Nephron (organoid): Measurements from ENCODE around the gene ECHDC3.

Experiments used
- H3K27ac Mint-ChIP-seq, 3 experiments: 2 replicates each; pipeline ENCODE4 v1.8.0; 2020; ENCODE audit warnings: mixed read lengths in 3 of 3, mild to moderate bottlenecking in 2 of 3, moderate library complexity in 1 of 3
- H3K27me3 Mint-ChIP-seq: 2 replicates; pipeline ENCODE4 v1.8.0; 2021; ENCODE audit warnings: low read depth, mild to moderate bottlenecking, moderate library complexity, mixed read lengths
- H3K36me3 Mint-ChIP-seq: 2 replicates; pipeline ENCODE4 v1.8.0; 2020; ENCODE audit warnings: low read depth, mixed read lengths
- H3K4me1 Mint-ChIP-seq: 2 replicates; pipeline ENCODE4 v1.8.0; 2020; ENCODE audit warnings: mixed read lengths
- H3K4me3 Mint-ChIP-seq, 3 experiments: 2 replicates each; pipeline ENCODE4 v1.8.0; 2020; ENCODE audit warnings: mild to moderate bottlenecking in 3 of 3, mixed read lengths in 3 of 3, moderate library complexity in 2 of 3
- H3K9me3 Mint-ChIP-seq: 2 replicates; pipeline ENCODE4 v1.8.0; 2020; ENCODE audit warnings: mixed read lengths
- TF ChIP-seq, protein P1 (sequence below), 3 experiments: fragments of 200-600 bp; sonication (generic); IDR thresholded peaks; one replicate each; pipeline ENCODE4 v1.5.0; 2021; ENCODE audit warnings: antibody characterized with exemption in 3 of 3; ENCODE audit not compliant: unreplicated experiment in 3 of 3

ECHDC3 gene

DNA sequence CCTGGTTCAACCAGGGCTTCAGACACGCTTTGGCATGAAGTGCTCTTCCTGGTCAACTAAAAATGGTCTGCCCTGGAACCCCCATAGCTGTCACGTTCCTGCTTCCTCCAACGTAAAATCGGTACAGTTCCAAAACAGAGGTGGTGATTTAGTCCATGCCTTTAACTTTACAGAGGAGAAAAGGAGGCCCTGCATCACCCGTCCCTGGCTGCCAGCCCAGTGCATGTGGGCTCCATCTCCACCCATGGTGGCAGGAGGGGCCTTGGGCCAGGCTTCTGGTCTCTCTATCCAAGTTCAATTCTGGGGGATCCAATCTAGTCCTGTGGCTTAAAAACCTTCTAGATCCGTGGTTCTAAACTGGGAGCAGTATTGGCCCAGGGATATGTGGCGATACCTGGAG lies 18.7 kb downstream of the ECHDC3 start:
- Mint-ChIP-seq H3K9me3 (no peaks in the 10 kb centered on the region), H3K4me1 (peaks cover 26% of the 10 kb centered on the region), H3K36me3 (no peaks in the 10 kb centered on the region), H3K4me3 (no peak overlapping the region), H3K27me3 (no peaks in the 10 kb centered on the region), H3K27ac (peak overlapping the region in 1 of 3 experiments; percentile 18)
- TF ChIP-seq, protein P1, sequence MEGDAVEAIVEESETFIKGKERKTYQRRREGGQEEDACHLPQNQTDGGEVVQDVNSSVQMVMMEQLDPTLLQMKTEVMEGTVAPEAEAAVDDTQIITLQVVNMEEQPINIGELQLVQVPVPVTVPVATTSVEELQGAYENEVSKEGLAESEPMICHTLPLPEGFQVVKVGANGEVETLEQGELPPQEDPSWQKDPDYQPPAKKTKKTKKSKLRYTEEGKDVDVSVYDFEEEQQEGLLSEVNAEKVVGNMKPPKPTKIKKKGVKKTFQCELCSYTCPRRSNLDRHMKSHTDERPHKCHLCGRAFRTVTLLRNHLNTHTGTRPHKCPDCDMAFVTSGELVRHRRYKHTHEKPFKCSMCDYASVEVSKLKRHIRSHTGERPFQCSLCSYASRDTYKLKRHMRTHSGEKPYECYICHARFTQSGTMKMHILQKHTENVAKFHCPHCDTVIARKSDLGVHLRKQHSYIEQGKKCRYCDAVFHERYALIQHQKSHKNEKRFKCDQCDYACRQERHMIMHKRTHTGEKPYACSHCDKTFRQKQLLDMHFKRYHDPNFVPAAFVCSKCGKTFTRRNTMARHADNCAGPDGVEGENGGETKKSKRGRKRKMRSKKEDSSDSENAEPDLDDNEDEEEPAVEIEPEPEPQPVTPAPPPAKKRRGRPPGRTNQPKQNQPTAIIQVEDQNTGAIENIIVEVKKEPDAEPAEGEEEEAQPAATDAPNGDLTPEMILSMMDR (IDR thresholded peaks at IDR 0.05; ENCODE audit: unreplicated experiment in 3 of 3) = no peak

DNA sequence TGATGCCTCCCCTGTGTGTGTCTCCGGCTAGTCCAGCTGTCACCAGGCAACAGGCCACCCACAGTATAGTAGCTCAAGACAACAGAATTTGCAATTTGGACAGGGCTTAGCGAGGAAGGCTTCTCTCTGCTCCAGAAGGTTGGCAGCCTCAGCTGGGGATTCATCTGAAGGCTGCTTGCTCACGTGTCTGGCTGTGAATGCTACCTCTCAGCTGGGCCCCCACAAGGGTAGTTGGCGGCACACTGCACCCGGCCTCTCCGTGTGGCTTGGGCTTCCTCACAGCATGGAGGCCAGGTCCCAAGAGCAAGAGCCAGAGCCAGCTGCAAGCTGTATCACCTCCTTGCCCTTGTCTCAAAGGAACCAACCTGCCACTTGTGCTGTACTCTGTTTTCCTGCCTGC lies 19.2 kb downstream of the ECHDC3 start:
- Mint-ChIP-seq H3K4me1 (peaks cover 21% of the 10 kb centered on the region), H3K9me3 (no peaks in the 10 kb centered on the region), H3K4me3 (no peak overlapping the region), H3K36me3 (no peaks in the 10 kb centered on the region), H3K27ac (no peak overlapping the region), H3K27me3 (no peaks in the 10 kb centered on the region)
- TF ChIP-seq, protein P1 (IDR thresholded peaks at IDR 0.05; ENCODE audit: unreplicated experiment in 3 of 3) = no peak

DNA sequence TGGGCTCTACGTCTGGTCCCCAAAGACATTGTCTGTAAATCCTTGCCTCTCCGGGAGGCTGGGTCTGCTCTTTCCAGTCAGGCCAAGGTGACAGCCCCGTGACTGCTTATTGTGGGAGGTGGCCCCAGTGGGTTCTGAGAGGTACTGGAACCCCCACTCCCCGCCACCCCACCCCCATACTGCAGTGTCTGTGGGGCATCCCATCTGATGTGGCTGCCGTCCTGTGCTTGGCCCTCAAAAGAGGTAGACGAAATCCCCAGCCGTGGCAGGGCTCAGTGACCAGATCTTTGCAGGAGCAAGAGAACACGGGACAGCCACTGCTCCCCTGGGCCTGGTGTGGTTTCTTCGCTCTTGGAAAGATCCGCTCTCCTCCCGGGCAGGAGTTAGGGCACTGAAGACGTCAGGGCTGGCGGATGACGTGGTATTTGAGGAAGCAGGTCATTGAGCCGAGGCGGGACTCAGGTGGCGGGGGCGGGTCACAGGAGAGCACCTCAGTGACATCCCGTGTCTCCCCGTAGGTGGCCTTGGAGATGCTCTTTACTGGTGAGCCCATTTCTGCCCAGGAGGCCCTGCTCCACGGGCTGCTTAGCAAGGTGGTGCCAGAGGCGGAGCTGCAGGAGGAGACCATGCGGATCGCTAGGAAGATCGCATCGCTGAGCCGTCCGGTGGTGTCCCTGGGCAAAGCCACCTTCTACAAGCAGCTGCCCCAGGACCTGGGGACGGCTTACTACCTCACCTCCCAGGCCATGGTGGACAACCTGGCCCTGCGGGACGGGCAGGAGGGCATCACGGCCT lies 20.7 kb downstream of the ECHDC3 start:
- TF ChIP-seq, protein P1 (IDR thresholded peaks at IDR 0.05; ENCODE audit: unreplicated experiment in 3 of 3) = no peak
- H3K4me3 Mint-ChIP-seq = no peak overlapping the region
- no peaks in the 10 kb centered on the region for H3K27me3 Mint-ChIP-seq
- H3K4me1 Mint-ChIP-seq = peaks cover 9% of the 10 kb centered on the region
- H3K27ac Mint-ChIP-seq = no peak overlapping the region
- no peaks in the 10 kb centered on the region for H3K36me3 Mint-ChIP-seq
- H3K9me3 Mint-ChIP-seq = no peaks in the 10 kb centered on the region

DNA sequence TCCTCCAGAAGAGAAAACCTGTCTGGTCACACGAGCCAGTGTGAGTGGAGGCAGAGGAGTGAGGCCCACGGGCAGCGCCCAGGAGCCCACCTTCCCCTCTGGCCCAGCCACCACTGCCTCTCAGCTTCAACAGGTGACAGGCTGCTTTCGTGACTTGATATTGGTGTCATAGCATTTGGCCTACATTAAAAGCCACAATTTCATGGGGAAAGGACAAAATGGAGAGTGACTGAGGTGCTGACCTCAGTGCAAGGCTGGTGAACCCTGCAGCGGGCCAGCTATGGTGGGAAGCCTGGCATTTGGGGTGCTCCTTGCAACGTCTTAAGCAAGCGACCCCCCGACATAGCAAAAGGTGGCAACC lies 21.3 kb downstream of the ECHDC3 start:
- Mint-ChIP-seq H3K36me3 (no peaks in the 10 kb centered on the region), H3K27me3 (no peaks in the 10 kb centered on the region), H3K9me3 (no peaks in the 10 kb centered on the region), H3K4me1 (peaks cover 4% of the 10 kb centered on the region), H3K4me3 (no peak overlapping the region), H3K27ac (no peak overlapping the region)
- TF ChIP-seq, protein P1 (IDR thresholded peaks at IDR 0.05; ENCODE audit: unreplicated experiment in 3 of 3) = no peak

DNA sequence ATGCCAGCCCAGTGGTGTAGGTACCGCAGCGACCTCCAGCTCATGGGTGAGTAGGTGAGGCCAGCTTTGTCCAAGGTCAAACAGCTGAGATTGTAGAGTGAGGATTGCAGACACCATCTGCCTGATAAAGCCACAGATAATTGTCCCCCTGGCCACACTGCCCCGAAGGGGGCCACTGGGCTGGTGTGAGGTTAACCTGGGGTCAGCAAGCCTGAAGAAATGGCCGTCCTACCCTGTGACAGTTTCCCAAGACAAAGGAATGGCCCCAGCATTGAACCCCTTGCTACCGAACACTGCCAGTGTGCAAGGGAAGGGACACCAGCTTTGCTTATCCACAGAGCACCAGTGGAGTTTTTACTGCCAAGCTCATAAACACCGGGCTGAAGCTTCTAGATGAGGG lies 23.0 kb downstream of the ECHDC3 start:
- no peak overlapping the region for H3K27ac Mint-ChIP-seq
- no peak overlapping the region for H3K4me3 Mint-ChIP-seq
- TF ChIP-seq, protein P1 (IDR thresholded peaks at IDR 0.05; ENCODE audit: unreplicated experiment in 3 of 3) = no peak
- H3K27me3 Mint-ChIP-seq = peaks cover 4% of the 10 kb centered on the region
- no peaks in the 10 kb centered on the region for H3K9me3 Mint-ChIP-seq
- H3K36me3 Mint-ChIP-seq = no peaks in the 10 kb centered on the region
- no peaks in the 10 kb centered on the region for H3K4me1 Mint-ChIP-seq
